GM21390 (cell line): ENCODE measurements around the gene LEMD2.

Experiments used
- ATAC-seq: cut with Tn5 transposase; IDR thresholded peaks from one replicate; pipeline ENCODE4 v1.9.1; 2021; ENCODE audit not compliant: unreplicated experiment

The LEMD2 gene

GRCh38 chr6:33725222-33725621, 63.7 kb downstream of the LEMD2 start:
- no peak for ATAC-seq

- no peak for ATAC-seq
These were observed 64.6 kb downstream of the LEMD2 start for GRCh38 chr6:33724102-33725023.

GRCh38 chr6:33723371-33724085, 65.4 kb downstream of the LEMD2 start:
- ATAC-seq = no peak

DNA sequence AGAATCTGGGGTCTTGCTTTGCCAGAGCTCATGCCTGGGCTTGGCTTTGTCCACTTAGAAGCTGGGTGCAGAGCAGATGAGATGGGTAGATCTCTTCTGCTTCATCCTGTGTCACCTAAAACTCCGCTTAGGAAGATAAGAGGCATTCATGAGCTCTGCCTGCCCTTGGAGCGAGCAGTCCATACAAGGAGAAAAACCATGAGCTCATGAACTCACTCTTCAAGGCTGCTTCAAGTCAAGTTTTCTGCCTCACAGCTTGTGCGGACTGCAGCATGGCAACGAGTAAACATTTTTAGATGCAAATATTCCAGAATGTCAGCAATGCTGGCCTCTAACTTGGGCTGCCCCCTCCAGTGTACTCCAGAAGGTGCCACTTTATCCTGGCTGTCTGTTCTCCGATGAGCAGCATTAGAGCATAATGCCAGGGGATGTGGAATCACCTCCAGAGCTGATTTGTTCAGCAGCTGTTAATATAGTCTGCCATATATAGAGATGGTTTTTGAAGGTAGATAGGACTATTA, 66.8 kb downstream of the LEMD2 start:
- no peak for ATAC-seq

DNA sequence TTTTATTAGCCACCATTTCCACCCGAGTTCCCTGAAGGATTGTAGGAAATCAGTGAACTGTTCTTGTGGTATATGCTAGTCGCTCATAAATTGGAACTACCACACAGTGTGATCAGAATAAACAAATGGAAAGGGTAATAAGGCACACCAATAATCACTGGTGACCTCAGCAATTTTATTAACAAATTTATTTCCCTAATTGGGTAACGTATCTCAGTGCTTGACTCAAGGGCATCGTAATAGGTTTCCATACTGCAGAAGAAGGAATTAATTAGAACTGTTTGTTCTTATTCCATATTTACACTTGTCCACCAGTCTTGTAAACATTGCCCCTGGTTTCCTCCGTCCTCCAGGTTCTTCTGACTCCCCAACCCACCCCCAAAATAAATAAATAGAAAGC, 67.4 kb downstream of the LEMD2 start:
- no peak for ATAC-seq
